HG02852 (cell line): ENCODE data around the gene CDON.

ENCODE experiments used
- ATAC-seq: cut with Tn5 transposase; IDR thresholded peaks from one replicate; pipeline ENCODE4 v1.9.1; 2021; ENCODE audit warnings: mild to moderate bottlenecking, moderate library complexity; ENCODE audit not compliant: unreplicated experiment

CDON gene

DNA sequence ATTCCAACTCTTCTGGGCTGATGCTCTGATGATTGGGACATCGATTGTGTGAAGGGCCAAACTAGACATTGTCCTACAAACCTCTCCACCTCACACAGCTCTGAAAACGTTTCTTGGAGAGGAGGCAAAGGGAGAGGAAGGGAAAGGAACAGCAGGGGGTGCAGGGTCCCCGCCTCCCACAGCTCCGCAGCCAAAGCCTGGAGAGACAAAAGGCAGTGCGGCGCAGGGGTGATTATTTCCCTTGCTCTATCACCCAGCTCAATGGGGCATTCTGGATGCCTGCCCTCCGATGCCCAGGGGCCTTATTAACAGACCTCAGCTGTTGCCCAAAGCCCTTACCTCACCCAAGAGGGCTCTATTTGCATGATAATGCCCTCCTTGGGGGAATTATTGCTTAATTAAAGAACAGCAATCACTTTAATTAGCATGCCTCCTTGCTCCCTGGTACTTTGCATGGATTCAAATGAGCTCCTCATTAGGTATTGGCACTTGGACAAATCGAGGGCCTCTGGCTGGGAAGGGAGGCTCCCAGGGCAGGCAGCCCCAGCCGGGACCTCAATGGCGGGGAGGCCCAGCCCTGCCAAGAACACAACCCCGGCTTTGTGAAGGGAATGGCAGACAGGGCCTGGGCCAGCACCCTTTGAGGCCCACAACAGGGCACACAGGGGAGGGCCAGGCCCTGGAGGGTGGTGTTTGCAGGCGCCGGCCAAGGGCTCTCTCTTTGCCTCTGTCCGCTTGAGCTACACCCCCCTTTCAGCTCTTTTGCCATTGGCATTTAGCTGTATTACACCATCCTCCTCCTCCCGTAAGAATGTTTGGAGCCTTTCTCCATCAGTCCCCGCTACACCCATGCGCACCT, 19.8 kb upstream of the CDON start:
- no peak for ATAC-seq

DNA sequence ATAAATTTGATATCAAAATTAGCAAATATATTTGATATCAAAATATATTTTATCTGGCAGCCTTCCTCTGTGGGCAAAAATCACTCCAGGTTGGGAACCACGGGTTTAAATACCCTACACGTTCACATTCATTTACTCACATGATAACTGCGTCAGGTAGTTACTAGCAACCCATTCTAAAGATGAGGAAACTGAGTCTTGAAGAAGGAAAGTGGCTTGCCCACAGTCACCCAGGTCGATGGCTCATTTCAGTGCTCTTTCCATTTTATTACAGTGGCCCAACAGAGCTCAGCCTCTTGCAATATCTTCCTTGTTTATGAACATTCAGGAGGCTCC, 19.2 kb upstream of the CDON start:
- no peak for ATAC-seq

DNA sequence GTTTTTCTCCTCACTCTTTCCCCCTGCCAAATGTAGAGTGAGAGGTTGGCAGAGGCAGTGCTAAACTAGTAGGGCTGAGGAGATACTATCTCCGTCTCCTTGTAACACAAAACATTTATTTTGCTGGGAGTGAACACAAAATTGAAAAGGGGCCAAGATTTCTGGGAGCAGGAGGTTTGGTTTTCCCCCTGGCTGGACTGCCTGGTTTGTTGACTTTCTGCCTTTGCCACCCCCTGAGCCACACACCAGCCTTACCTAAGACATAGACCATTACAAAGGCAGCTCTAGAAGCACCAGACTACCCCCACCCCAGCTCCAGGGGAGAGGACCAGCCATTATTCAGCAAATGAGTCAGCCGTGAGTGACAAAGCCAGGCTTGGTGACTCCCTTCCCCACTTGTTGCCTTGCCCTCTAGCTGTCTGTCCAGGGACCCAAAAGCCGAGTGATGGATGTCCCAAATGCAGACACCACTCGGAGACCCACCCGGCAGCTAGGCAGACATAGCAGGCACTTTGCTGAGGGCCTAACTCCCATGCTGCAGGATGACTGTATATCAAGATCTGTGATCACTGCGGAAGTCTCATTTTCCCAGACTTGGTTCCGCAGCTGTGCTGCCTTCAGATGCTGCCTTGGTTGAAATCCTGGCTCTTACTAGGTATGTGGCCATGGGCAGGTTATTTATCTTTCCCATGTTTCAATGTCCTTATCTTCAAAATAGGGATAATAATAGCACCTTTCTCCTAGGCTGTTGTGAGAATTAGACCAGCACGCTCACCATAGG, 17.7 kb upstream of the CDON start:
- ATAC-seq, result no peak

DNA sequence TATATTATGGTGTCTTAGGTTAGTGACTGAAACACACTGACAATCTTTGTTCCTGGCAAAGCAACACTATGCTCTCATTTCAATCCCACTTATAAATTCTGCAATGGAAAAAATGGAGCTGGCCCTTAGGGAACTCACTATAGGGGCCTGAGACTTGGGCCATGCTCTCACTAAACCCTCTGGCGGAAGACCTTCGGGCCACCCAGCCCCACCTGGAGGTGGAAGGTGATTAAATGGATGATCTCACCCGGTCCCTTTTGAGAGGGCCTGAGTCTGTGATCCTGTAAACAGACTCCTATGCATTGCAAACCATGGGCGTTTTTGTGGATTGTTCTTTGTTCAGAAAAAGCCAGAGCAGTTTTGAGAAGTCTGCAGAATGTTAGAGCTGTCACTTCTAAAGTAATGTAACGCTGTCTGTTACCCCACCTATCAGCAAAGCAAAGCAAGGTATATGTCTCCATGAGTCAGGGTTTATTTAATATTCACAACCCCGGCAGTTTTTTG, 17.0 kb upstream of the CDON start:
- ATAC-seq, result no peak

DNA sequence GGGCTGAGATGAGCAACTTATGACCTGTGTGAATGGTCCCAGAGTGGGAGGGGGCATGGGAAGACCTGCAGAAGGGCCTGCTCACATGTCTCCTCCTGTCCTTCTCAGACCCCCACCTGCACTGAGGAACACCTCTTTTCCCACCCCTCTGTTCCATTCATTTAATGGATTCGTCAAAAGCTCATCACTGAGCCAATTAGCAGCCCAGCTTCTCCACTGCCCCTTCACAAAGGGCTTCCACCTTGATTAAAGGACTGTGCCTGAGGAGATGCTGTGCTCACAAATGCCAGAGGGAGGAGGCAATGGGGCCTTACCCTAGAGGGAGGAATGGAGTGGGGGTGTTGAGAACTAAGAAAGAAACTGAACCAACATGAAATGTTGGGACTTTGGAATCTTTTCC, 14.0 kb upstream of the CDON start:
- no peak for ATAC-seq

DNA sequence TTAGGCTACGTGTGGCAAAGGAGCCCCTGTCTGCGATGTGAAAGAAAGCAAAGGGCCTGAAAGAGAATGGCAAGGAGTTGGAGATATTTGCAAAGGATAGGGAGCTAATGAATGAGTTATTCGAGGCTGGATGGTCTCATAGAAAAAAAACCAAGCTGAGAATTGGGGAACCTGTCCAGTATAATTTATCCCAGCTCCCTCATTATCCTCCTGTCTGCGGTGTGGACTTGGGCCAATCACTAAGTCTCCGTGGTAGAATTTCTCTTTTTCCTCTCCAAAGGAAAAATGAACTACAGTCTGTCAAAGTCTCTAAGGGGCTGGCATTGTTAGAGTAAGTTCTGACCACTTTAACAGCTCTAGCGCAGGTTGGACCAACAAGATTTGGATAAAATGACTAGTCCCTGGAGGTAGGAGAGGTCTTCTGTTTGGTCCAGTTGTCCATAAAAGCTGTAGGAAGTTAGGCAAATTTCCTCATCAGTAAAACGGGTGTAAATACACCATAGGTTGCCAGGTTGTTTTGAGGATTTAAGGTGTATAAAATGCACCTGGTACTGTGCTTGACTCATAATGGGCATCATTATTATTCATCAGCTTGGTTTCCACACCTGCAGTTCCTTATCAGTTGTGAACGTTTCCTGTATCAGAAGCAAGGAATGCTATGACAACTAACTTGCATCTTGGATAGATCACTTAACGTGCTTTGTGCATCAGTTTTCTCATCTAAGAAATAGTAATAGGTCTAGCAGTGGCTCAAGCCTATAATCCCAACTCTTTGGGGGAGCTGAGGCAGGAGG, 10.3 kb upstream of the CDON start:
- ATAC-seq, result no peak

DNA sequence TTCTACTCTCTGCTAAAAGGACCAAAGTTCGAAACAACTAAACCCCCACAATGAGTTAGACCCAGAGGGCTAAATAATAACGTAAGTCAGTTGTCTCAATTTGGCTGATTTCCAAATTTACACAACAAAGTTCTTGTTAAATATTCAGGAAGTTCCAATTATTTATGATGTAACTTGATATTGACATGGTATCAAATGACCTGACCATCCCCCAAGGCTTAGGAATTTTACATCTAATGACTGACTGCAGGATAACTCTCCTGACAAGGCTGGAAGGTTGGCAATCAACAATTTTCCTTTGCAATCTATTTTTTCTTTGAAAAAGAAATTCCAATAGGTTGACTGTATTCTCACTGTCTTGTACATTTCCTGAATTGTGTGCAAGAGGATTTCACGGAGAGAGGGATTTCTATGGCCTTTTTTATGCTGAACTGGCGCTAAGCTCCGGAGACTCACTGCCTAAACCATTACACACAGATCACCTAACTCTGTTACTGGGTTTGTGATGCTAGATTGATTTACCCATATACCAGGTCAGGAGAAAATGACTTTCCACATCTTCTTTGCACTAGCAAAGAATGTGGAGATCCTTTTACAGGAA, 9.6 kb upstream of the CDON start:
- ATAC-seq, result no peak

DNA sequence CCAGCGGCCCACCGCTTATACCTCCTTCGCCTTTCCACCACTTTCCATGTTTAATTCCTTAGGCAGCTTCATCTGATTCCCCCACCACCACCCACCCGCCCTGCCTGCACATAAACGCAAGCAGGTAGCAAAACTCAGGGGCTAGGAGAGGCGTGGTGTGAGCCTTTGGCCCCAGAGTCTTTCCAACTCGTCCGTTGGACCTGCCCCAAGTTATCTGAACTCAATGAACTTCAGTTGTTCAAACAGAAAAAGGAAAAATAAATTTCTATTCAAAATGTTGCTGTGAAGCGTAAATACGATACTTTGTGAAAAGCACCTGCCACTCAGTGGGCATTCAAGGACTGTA, 814 bp upstream of the CDON start:
- ATAC-seq, result no peak

DNA sequence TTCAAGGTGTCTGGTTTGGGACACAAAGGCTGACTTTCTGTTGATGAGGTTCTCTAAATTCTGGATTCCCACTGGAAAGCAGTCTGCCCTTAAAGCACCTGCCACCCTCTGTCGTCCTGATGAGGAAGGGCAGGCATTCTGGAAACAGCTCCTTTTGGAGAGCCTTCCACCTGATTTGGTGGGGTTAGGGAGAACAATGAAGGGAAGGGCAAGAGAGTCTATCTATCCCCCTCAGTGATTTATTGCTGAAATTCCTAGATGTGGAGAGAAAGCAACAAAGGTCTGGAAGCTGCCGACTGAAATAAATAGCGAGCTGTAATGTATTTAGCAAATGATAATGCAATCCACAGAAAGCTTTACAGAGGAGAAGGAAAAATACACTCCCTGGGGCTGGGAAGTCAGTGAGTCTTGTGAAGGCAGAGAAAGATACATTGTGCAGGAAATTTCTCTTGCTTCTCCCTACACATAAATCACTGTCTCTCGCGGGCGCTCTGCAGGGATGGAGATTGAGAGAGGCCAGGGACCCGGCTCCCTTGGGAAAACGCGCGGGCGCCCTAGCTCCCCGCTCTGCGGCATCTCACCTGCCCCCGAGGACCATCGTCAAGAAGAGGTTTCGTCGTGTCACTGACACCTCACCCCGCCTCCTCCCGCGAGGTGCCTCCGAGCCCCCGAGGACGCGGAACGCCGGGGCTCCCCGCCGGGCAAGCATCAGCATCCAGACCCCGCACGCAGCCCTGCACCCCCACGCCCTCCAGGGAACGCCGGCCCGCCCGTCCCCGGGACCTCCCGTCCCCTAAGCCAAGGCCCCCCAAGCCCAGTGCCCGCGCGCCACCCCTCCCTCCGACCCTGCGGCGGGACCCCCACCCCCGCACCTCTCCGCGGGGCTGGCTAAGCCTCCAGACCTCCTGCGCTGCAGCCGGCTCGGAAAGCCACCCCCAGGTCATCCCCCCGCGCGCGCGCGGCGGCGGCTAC, 673 bp downstream of the CDON start:
- ATAC-seq, result peak; percentile 1

DNA sequence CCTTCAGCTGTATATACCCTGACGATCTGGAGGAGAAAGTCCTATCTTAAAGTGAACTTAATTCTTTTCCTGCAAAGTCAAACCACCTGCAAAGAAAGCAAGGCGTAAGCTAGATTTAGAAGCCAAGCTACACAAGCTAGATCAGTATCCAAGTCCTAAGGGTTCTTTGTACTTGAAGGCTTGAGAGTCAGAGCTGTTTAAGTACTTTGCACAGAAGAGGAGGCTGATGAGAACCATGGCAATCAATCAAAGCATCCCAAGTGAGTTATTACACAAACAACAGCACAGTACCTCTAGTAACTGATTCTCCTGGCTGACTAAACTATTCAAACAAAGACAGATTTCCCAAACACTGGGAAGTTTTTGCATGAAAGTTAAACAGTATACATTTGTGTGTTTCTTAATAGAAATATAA, 1.9 kb downstream of the CDON start:
- no peak for ATAC-seq

DNA sequence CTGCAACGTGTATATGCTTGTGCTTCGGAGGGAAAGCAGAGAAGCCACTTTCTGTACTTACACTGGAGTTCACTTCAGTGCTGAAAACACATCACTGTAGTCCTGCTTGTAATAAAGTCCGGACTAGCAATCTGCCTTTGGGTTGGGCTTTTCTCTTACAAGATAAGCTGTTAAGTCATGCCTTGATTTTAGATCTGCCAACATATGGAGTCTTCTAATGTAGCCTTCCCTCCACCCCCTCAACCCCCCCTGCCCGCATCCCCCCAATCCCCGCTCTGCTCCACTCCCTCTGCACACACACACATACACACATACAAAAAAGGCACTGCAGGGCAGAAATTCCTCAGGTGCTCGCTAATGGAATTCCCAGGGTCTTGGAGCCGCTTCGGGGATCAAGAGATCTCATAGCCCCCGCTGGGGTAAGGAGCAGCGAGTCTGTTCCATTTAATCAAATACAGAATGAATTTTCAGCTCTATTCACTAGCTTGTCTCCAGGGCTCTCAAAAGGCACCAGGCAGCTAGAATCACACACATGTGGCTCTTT, 3.4 kb downstream of the CDON start:
- no peak for ATAC-seq

DNA sequence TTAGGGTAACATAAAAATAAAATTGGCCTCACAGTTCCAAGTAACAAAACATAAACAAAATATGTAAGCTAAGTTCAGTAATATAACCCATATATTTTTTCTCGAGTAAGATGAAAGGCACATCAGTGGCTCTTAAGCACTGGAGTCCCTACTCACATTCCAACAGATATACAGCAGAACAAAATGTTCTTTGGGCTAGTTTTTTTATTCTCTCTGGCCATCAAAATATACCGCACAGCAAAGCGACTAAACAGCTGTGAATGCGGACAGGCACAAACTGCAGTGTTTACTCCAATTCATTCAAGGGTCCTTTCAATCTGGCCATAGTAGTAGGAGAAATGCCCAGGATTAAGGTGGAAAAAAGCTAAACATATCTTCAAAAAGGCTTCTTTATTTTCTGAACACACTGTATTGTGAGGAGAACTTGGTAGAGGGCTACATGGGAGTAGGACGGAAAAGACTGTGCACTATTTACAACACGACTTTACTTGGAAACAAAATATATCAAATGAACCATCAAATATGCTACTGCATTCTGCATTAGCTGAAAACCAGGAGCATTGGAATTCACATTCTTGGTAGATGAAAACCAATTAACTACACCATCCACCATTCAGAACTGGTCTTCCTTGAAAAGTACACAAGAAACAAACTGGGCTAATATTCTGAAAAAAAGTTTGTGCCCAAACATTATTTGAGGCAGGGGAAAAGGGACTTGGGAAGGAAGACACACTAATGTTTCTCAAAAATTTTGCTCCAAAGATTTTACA, 4.4 kb downstream of the CDON start:
- no peak for ATAC-seq

DNA sequence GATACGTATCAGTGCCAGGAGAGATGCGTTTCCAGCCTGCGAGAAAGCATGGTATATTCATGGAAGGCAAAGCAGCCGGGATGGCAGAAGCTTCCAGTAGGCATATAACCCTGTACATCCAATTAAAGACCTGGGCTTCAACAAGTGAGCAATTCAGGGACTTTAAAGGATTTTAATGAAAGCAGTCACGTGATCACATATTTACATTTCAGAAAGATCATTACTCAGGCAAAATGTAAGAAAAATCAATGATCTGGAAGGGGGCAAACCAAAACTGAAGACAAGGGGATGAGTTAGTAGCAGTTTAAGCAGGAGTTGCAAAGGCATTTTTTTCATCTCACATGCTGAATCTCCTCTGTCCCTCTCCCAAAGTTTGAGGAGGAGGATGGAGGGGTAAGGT, 7.8 kb downstream of the CDON start:
- ATAC-seq, result no peak

DNA sequence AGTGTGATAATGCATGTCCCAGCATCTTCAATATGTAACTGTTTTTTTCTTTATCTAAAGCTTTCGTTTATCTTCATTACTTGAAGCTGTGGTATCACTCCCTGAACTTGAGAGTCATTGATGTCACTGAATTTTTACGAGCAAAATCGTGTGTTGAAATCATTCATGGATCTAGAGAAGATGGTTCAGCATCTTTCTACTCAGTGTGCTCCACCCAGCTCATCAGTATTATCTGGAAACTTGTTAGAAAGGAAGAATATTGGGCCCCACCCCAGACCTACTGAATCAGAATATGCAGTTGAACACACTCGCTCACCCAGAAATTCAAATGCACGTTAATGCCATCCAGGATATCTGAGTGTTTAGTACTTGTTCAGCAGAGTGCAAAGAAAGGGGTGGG, 8.3 kb downstream of the CDON start:
- no peak for ATAC-seq

DNA sequence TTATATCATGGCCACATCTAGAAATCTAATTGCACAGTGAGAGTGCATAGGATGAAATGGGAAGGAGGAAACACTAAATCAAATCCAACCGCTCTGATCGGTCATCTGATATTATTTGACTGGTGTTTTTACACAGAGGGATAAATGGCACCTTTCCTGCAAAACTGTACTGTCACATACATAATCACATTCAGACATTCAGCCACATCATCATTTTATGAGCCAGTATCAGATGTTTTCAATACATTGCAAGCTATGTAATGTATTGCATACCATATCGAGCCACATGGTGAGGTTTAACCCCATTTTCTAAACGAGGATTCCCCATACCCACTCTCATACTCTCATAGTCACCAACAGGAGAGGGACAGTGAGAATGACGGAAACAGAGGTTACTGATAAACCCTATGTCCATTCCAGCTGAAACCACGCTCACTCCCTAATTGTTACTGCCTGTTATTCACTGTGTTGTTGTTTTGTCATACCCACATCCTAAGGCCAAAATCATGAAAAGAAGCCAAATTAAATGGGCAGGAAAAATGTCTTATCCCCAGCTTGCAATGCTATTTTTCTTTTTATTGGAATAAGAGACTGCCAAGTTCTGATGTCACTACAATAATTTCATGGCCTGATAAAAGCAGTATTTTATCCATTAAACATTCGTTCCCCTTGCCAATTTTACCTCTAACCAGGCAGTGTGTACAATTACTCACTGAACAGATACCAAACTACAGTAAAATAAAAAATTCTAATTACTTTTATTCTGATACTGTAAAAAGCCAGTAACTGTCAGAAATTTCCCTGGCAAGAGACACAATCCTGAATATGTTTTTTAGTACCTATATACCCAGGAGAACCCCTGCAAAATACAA, 9.0 kb downstream of the CDON start:
- ATAC-seq, result no peak

DNA sequence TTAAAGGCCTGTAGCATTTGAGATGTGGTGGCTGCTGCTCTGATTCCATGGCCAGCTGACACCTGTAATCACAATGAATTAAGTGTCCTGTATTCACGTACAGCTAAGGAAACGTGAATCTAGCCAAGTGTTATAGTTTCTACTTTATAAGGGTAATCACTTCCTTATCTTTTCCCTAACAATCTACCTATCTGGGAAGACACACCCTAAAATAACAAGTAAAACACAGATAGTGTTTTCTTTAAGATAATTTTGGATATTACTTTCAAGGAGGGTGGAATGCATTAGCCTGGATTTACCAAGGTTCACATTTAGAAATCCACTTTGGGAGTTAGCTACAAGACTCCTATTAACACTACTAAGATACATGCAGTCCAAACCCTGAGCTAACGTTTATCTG, 11.5 kb downstream of the CDON start:
- ATAC-seq, result no peak

DNA sequence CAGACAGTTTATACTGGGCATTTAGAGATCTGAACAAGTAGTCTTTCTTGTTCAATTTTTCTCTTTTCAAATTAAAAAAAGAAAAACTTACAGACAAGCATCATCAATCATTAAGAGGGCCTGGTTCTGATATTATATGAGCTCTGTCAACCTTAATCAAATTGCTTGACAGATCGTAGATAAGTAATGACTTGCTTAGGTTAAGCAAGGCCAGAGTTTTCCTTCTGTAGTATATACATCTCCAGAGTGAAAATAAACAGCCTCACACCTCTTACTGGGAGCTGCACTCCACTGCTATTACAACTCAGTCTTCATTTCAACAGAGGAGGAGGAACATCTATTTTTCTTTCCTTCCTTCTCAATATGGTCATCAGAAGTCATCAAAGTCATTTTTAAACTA, 13.5 kb downstream of the CDON start:
- no peak for ATAC-seq

DNA sequence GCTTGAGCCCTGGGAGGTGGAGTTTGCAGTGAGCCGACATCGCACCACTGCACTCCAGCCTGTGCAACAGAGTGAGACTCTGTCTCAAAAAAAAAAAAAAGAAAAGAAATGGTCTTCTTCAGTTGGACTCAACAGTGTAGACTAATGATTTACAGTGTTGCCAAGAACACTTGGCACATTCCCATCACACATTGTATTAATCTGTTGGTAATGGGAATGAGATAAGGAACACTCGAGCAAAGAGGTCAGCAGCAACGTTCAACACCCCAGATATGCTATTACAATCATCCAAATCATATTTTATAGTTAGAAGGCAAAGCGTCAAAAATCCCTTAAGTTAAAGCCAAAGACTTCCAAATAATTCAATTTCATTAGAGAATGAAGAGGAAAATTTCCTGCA, 14.5 kb downstream of the CDON start:
- ATAC-seq, result no peak
